ENCODE measurements around the gene BAZ1B.
"Not testable (repeated sequence)": the region's sequence is repeated elsewhere in the genome, so short reads cannot be mapped to it uniquely, and the experiment has no call there.

The BAZ1B gene

GRCh38 chr7:73526896-73527821 lies 5.1 kb upstream of the BAZ1B start:
- no peak for TF ChIP-seq POLR2A (IDR thresholded peaks at IDR 0.05; ENCODE audit: low read length)
- no peak for TF ChIP-seq GATA1 (IDR thresholded peaks at IDR 0.05; ENCODE audit: low read depth, low read length)

GRCh38 chr7:73526158-73526494 lies 4.0 kb upstream of the BAZ1B start:
- DNase-seq = not testable (repeated sequence)

More at GRCh38 chr7:73526896-73527821, 5.1 kb upstream of the BAZ1B start:
- no peak for DNase-seq

- TF ChIP-seq POLR2A (IDR thresholded peaks at IDR 0.05; ENCODE audit: low read length) (no peak), GATA1 (IDR thresholded peaks at IDR 0.05; ENCODE audit: low read depth, low read length) (no peak)
- DNase-seq = peak; percentile 88 to 93
Observed at GRCh38 chr7:73521636-73522104, 423 bp downstream of the BAZ1B start.

GRCh38 chr7:73520673-73521635 lies 1.1 kb downstream of the BAZ1B start:
- TF ChIP-seq GATA1 (IDR thresholded peaks at IDR 0.05; ENCODE audit: low read depth, low read length) (no peak), POLR2A (IDR thresholded peaks at IDR 0.05; ENCODE audit: low read length) (no peak)
- DNase-seq = peak; percentile 57 to 67

- peak; percentile 47 to 54 for DNase-seq
- TF ChIP-seq GATA1 (IDR thresholded peaks at IDR 0.05; ENCODE audit: low read depth, low read length) (no peak), POLR2A (IDR thresholded peaks at IDR 0.05; ENCODE audit: low read length) (no peak)
Observed at GRCh38 chr7:73519867-73520672, 2.0 kb downstream of the BAZ1B start.

GRCh38 chr7:73518470-73518869 lies 3.6 kb downstream of the BAZ1B start:
- TF ChIP-seq GATA1 (IDR thresholded peaks at IDR 0.05; ENCODE audit: low read depth, low read length) = no peak
- no peak for TF ChIP-seq POLR2A (IDR thresholded peaks at IDR 0.05; ENCODE audit: low read length)
- no peak for DNase-seq

- DNase-seq = peak in 1 of 2 experiments; percentile 10
- TF ChIP-seq POLR2A (IDR thresholded peaks at IDR 0.05; ENCODE audit: low read length) = no peak
- TF ChIP-seq GATA1 (IDR thresholded peaks at IDR 0.05; ENCODE audit: low read depth, low read length) = no peak
Observed at GRCh38 chr7:73517241-73517995, 4.7 kb downstream of the BAZ1B start.

GRCh38 chr7:73515178-73515577 lies 6.9 kb downstream of the BAZ1B start:
- TF ChIP-seq GATA1 (IDR thresholded peaks at IDR 0.05; ENCODE audit: low read depth, low read length) (no peak), POLR2A (IDR thresholded peaks at IDR 0.05; ENCODE audit: low read length) (no peak)
- peak in 1 of 2 experiments; percentile 28 for DNase-seq

- TF ChIP-seq GATA1 (IDR thresholded peaks at IDR 0.05; ENCODE audit: low read depth, low read length) (no peak), POLR2A (IDR thresholded peaks at IDR 0.05; ENCODE audit: low read length) (no peak)
- no peak for DNase-seq
Observed at GRCh38 chr7:73512018-73512780, 9.9 kb downstream of the BAZ1B start.

- TF ChIP-seq POLR2A (IDR thresholded peaks at IDR 0.05; ENCODE audit: low read length) = no peak
- TF ChIP-seq GATA1 (IDR thresholded peaks at IDR 0.05; ENCODE audit: low read depth, low read length) = no peak
- DNase-seq = no peak
Observed at GRCh38 chr7:73509463-73509862, 12.6 kb downstream of the BAZ1B start.

GRCh38 chr7:73507556-73507955 lies 14.5 kb downstream of the BAZ1B start:
- no peak for DNase-seq

GRCh38 chr7:73504920-73505319 lies 17.2 kb downstream of the BAZ1B start:
- DNase-seq = no peak
- TF ChIP-seq POLR2A (IDR thresholded peaks at IDR 0.05; ENCODE audit: low read length) = no peak
- TF ChIP-seq GATA1 (IDR thresholded peaks at IDR 0.05; ENCODE audit: low read depth, low read length) = no peak

More at GRCh38 chr7:73507556-73507955, 14.5 kb downstream of the BAZ1B start:
- no peak for TF ChIP-seq POLR2A (IDR thresholded peaks at IDR 0.05; ENCODE audit: low read length)
- TF ChIP-seq GATA1 (IDR thresholded peaks at IDR 0.05; ENCODE audit: low read depth, low read length) = no peak

Data from erythroblast (primary cell).